ENCODE data around the gene NHSL1.

NHSL1 gene

DNA sequence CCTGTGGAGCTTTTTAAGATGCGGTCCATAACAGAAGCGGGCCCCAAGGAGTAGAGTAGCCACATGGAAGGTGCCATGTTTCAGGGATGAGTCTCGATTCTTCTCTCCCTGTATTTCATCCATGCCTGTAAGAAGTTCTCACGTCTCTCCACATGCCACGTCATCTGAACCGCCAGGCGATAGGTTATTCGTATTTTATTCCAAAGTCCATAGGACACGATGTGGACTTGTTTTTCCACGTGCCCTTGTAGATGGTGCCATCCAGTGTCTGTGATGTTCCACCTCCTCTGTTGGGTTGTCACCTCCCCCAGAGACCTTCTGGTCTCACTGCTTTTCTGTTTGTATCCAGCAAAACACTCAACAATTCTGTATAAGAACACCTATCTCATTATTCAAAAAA lies 77.7 kb downstream of the NHSL1 start:
- no peak for DNase-seq (ENCODE audit: low read depth)
- no peaks in the 10 kb centered on the region for H3K27me3 ChIP-seq (replicated peaks; ENCODE audit: control insufficient read depth, insufficient read depth, low read length)
- H3K4me1 ChIP-seq (ENCODE audit: control insufficient read depth, insufficient read depth, low read length): peaks cover 10% of the 10 kb centered on the region
- peaks cover 27% of the 10 kb centered on the region for H3K36me3 ChIP-seq (ENCODE audit: control insufficient read depth, insufficient read depth, low read length, severe bottlenecking)
- no peak overlapping the region for H3K9ac ChIP-seq (ENCODE audit: low read length)
- no peak overlapping the region for H3K4me3 ChIP-seq (ENCODE audit: low read length)
- no peaks in the 10 kb centered on the region for H3K9me3 ChIP-seq (ENCODE audit: control insufficient read depth, low read length)

DNA sequence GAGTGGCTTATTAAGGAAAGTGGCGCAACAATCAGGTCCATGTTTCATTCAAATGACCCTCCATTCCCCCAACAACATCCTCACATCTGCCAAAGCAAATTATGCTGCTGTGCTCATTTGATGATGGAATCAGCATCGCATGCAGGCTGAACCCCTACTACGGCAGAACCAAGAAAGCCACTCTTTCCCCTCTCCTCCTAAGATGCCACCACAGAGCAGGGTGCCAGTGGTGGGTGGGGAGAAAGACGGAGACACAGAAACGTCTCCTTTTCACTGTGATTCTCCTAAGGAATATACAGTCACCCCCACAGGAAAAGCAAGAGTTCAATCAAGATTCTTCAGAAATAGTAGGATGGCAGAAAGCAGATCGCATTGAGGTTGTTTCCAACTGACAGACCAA lies 78.2 kb downstream of the NHSL1 start:
- DNase-seq (ENCODE audit: low read depth): no peak
- H3K36me3 ChIP-seq (ENCODE audit: control insufficient read depth, insufficient read depth, low read length, severe bottlenecking): peaks cover 24% of the 10 kb centered on the region
- no peaks in the 10 kb centered on the region for H3K27me3 ChIP-seq (replicated peaks; ENCODE audit: control insufficient read depth, insufficient read depth, low read length)
- H3K4me3 ChIP-seq (ENCODE audit: low read length): no peak overlapping the region
- H3K4me1 ChIP-seq (ENCODE audit: control insufficient read depth, insufficient read depth, low read length): peaks cover 10% of the 10 kb centered on the region
- H3K9ac ChIP-seq (ENCODE audit: low read length): no peak overlapping the region
- no peaks in the 10 kb centered on the region for H3K9me3 ChIP-seq (ENCODE audit: control insufficient read depth, low read length)

DNA sequence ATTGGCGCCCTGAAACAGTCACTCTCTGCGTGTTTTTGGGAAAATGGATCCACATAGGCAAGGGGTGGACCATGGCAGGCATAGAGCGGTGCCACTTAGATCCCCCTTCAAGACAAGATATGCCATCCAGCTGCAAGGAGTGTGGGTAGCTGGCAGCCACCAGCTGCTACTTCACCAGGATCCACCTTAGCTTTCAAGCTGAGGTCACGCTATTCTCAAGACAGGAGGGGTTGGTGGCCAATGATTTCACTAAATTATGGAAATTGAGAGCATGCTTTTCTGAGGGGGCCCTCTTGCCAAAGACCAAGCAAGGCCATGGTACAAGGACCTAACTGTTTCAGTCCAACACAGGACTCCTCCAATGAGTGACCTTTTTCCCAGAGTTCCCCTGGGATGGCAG lies 78.9 kb downstream of the NHSL1 start:
- Histone ChIP-seq H3K27me3 (replicated peaks; ENCODE audit: control insufficient read depth, insufficient read depth, low read length) (no peaks in the 10 kb centered on the region), H3K9me3 (ENCODE audit: control insufficient read depth, low read length) (no peaks in the 10 kb centered on the region), H3K9ac (ENCODE audit: low read length) (no peak overlapping the region), H3K36me3 (ENCODE audit: control insufficient read depth, insufficient read depth, low read length, severe bottlenecking) (peaks cover 23% of the 10 kb centered on the region), H3K4me3 (ENCODE audit: low read length) (no peak overlapping the region), H3K4me1 (ENCODE audit: control insufficient read depth, insufficient read depth, low read length) (peaks cover 13% of the 10 kb centered on the region)
- DNase-seq (ENCODE audit: low read depth): no peak

DNA sequence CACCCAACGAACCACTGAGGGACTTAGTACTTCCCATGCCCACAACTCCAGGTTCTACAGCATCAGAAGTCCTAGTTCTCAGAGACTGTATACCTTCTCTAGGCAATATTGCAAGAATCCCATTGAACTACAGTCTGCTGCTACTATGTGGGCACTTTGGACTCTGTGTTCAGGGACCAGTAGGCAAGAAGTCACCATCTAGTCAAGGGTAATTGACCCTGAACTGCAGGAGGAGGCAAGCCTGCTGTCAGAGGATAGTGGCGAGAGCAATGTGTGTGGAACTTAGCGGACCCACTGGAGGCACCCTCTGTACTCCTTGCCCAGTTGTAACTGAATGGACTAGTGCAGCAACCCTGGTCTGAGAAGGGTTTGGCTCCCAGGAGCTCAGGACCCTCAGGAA lies 79.5 kb downstream of the NHSL1 start:
- H3K27me3 ChIP-seq (replicated peaks; ENCODE audit: control insufficient read depth, insufficient read depth, low read length): no peaks in the 10 kb centered on the region
- peaks cover 23% of the 10 kb centered on the region for H3K36me3 ChIP-seq (ENCODE audit: control insufficient read depth, insufficient read depth, low read length, severe bottlenecking)
- H3K4me3 ChIP-seq (ENCODE audit: low read length): no peak overlapping the region
- H3K9me3 ChIP-seq (ENCODE audit: control insufficient read depth, low read length): no peaks in the 10 kb centered on the region
- peaks cover 17% of the 10 kb centered on the region for H3K4me1 ChIP-seq (ENCODE audit: control insufficient read depth, insufficient read depth, low read length)
- DNase-seq (ENCODE audit: low read depth): no peak
- H3K9ac ChIP-seq (ENCODE audit: low read length): no peak overlapping the region

DNA sequence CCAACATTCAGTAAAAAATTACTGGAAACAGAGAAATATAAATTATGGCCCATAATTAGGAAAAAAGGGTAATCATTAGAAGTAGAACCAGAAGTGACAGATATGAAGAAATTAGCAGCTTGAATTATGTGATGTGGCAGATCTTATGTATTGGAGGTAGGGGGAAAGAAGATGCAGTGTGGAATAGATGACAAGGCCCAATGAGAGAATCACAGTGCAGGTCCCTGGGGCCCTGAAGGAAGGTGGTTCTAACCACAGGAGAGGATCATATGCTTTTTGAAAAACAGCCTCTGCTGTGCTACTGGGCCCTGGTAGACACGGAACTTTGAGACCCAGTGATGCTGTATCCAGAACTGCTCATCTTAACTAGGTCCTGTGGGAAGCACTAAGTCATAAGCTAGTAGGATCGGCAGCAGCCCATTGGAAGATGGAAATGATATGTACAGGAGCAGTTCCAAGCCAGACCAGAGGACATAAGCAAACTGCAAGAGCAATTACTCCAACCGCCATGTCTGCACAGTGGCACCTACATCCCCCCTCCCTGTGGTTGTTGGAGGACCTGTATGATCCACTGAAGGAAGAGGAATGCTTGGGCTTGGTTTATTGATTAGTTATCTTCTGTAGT lies 81.1 kb downstream of the NHSL1 start:
- Histone ChIP-seq H3K36me3 (ENCODE audit: control insufficient read depth, insufficient read depth, low read length, severe bottlenecking) (peaks cover 28% of the 10 kb centered on the region), H3K27me3 (replicated peaks; ENCODE audit: control insufficient read depth, insufficient read depth, low read length) (no peaks in the 10 kb centered on the region), H3K9me3 (ENCODE audit: control insufficient read depth, low read length) (no peaks in the 10 kb centered on the region), H3K9ac (ENCODE audit: low read length) (no peak overlapping the region), H3K4me3 (ENCODE audit: low read length) (no peak overlapping the region), H3K4me1 (ENCODE audit: control insufficient read depth, insufficient read depth, low read length) (peaks cover 16% of the 10 kb centered on the region)
- DNase-seq (ENCODE audit: low read depth): no peak

DNA sequence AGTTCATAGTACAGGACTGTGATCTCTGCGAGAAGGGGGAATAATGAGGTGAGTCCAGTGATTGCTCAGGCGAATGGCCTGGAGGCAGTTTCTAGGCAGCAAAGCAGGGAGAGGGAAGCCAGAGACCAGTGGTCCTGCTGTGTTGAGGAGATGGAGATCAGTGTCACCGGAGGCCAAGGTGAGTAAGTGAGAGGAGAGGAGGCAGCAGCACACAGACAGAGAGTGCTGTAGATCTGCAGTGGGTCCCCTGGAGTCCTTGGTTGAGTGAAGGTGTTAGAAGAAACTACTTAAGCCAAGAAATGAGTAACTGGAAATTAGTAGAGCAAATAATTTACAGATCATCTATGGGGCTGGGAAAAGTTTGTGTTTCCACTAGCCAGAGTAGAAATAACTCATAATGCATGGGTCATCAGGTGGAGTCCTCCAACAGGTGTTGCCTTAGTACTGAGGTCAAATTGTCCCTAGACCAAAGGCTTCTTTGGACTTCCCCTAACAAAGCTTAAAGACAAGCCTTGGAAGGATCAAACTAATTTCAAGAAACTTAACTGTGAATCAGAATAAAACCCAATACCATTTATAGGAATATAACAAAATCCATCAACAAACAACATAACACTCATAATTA lies 81.7 kb downstream of the NHSL1 start:
- Histone ChIP-seq H3K9me3 (ENCODE audit: control insufficient read depth, low read length) (no peaks in the 10 kb centered on the region), H3K9ac (ENCODE audit: low read length) (no peak overlapping the region), H3K4me3 (ENCODE audit: low read length) (no peak overlapping the region), H3K36me3 (ENCODE audit: control insufficient read depth, insufficient read depth, low read length, severe bottlenecking) (peaks cover 35% of the 10 kb centered on the region), H3K4me1 (ENCODE audit: control insufficient read depth, insufficient read depth, low read length) (peaks cover 10% of the 10 kb centered on the region), H3K27me3 (replicated peaks; ENCODE audit: control insufficient read depth, insufficient read depth, low read length) (no peaks in the 10 kb centered on the region)
- no peak for DNase-seq (ENCODE audit: low read depth)

DNA sequence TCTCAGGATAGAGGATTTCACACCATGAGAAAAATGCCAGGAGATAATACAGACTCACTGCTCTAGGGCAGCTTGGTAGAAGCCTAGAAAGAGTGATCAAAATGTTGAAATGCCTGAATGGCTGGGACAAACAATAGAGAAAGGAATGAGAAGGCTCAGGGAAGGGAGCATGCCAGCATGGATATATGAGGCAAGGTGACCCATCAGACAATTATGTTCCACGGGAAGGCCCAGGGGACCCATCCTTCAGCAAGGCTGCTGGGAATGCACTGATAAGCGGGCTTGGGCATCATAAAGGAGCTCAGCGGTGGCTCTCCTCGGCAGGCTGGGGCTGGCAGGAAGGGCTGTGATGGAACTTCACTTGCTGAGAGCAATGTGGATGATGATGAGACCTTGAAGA lies 83.1 kb downstream of the NHSL1 start:
- DNase-seq (ENCODE audit: low read depth): no peak
- H3K36me3 ChIP-seq (ENCODE audit: control insufficient read depth, insufficient read depth, low read length, severe bottlenecking): peaks cover 49% of the 10 kb centered on the region
- H3K9me3 ChIP-seq (ENCODE audit: control insufficient read depth, low read length): no peaks in the 10 kb centered on the region
- H3K4me1 ChIP-seq (ENCODE audit: control insufficient read depth, insufficient read depth, low read length): peaks cover 12% of the 10 kb centered on the region
- H3K4me3 ChIP-seq (ENCODE audit: low read length): no peak overlapping the region
- H3K9ac ChIP-seq (ENCODE audit: low read length): no peak overlapping the region
- no peaks in the 10 kb centered on the region for H3K27me3 ChIP-seq (replicated peaks; ENCODE audit: control insufficient read depth, insufficient read depth, low read length)

DNA sequence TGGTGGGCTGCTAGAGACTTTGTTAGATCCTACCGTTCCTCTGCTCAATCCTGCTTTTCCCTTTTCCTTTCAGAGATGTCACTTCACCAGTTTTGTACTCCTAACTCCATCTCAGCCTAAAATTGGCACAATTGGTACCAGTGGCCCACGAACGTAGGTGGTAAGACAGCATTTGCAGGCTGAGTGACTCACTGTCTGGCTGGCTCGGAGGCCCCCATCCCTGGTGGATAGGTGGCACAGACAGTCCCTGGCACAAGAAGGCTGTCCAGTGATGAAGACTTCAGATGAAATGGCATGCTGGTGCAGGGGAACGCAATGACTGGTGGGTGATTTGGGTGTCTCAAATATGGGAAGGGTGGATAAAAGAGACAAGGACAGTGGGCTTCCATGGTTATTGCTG lies 84.2 kb downstream of the NHSL1 start:
- Histone ChIP-seq H3K4me1 (ENCODE audit: control insufficient read depth, insufficient read depth, low read length) (peaks cover 23% of the 10 kb centered on the region), H3K9ac (ENCODE audit: low read length) (no peak overlapping the region), H3K9me3 (ENCODE audit: control insufficient read depth, low read length) (no peaks in the 10 kb centered on the region), H3K36me3 (ENCODE audit: control insufficient read depth, insufficient read depth, low read length, severe bottlenecking) (peaks cover 57% of the 10 kb centered on the region), H3K27me3 (replicated peaks; ENCODE audit: control insufficient read depth, insufficient read depth, low read length) (no peaks in the 10 kb centered on the region), H3K4me3 (ENCODE audit: low read length) (no peak overlapping the region)
- DNase-seq (ENCODE audit: low read depth): no peak

DNA sequence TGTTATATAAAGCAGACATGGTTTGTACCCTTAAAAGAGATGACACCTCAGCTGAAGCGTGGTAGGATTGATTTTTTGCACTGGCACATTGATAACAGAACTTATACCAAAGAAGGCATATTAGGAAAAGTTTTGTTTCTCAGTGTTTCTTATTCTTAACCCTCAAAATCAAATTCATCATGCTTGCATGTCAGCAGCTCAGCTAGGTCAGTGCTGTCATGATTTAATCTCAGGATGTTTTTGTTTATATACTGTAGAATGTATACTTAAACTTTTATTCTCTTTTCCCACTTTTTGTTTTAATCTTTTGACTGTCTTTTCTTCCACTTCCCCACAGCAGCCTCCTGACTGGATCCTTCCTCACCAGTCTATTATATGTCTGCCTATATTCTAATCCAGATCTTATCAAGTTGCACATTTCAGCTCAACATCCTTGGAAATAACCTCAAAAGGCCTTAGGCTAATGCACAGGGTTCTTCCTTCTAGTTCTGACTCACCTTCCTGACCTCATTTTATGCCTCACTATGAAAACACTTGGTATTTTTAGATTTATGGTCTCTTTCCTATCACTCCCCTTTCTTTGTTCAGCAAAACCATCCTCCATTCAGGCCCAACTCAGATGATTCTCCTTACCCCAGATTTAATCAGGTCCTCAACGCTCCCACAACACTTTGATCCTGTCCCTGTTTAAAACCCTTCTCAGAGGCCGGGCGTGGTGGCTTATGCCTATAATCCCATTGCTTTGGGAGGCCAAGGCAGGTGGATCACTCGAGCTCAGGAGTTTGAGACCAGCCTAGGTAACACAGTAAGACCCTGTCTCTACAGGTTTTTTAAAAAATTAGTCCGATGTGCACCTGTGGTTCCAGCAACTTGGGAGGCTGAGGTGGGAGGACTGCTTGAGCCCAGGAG lies 88.1 kb downstream of the NHSL1 start:
- no peak overlapping the region for H3K4me3 ChIP-seq (ENCODE audit: low read length)
- peaks cover 74% of the 10 kb centered on the region for H3K36me3 ChIP-seq (ENCODE audit: control insufficient read depth, insufficient read depth, low read length, severe bottlenecking)
- peaks cover 58% of the 10 kb centered on the region for H3K4me1 ChIP-seq (ENCODE audit: control insufficient read depth, insufficient read depth, low read length)
- H3K9me3 ChIP-seq (ENCODE audit: control insufficient read depth, low read length): no peaks in the 10 kb centered on the region
- DNase-seq (ENCODE audit: low read depth): peak; percentile 41
- H3K9ac ChIP-seq (ENCODE audit: low read length): peak overlapping the region; percentile 13
- H3K27me3 ChIP-seq (replicated peaks; ENCODE audit: control insufficient read depth, insufficient read depth, low read length): no peaks in the 10 kb centered on the region

DNA sequence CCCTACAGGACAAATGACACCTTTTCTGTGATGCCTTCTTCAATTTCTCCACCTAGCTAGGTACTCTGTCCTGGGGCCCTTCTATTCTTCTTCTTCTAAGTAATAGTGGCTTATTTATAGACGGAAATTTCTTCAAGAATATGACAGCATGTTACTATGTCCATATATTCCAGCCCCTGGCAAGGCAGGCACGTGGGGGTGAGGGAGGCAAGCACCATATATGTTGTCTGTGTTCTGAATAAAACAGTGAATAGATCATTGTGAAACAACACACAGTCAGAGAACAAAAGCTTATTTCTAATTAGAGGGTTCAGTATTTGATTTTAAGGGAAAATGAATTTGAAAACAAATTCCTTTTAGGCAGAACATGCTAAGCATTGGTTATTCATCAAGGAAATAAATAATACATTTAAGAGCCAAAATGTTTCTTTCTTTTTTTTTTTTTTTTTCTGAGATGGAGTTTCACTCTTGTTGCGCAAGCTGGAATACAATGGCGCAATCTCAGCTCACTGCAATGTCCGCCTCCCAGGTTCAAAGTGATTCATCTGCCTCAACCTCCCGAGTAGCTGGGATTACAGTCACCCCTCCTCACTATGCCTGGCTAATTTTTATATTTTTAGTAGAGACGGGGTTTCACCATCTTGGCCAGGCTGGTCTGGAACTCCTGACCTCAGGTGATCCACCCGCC lies 89.1 kb downstream of the NHSL1 start:
- H3K36me3 ChIP-seq (ENCODE audit: control insufficient read depth, insufficient read depth, low read length, severe bottlenecking): peaks cover 81% of the 10 kb centered on the region
- DNase-seq (ENCODE audit: low read depth): peak; percentile 74

DNA sequence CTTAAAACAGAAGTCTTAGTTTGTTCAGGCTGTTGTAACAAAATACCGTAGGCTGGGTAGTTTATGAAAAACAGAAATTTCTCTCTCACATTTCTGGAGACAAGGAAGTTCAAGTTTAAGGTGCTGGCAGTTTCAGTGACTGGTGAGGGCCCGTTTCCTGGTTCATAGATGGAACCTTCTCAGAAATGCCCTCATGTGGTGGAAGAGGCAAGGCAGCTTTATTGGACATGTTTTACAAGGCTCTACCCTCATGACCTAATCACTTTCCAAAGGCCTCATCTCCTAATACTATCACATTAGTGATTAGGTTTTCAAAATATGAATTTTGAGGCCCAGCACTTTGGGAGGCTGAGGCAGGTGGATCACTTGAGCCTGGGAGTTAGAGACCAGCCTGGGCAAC lies 92.9 kb downstream of the NHSL1 start:
- Histone ChIP-seq H3K36me3 (ENCODE audit: control insufficient read depth, insufficient read depth, low read length, severe bottlenecking) (peaks cover 50% of the 10 kb centered on the region), H3K27me3 (replicated peaks; ENCODE audit: control insufficient read depth, insufficient read depth, low read length) (no peaks in the 10 kb centered on the region), H3K9ac (ENCODE audit: low read length) (peak overlapping the region; percentile 96), H3K4me1 (ENCODE audit: control insufficient read depth, insufficient read depth, low read length) (peaks cover 55% of the 10 kb centered on the region), H3K4me3 (ENCODE audit: low read length) (peak overlapping the region; percentile 94), H3K9me3 (ENCODE audit: control insufficient read depth, low read length) (no peaks in the 10 kb centered on the region)
- DNase-seq (ENCODE audit: low read depth): no peak

More for the DNA sequence above, 89.1 kb downstream of the NHSL1 start:
- peaks cover 56% of the 10 kb centered on the region for H3K4me1 ChIP-seq (ENCODE audit: control insufficient read depth, insufficient read depth, low read length)
- peak overlapping the region; percentile 38 for H3K9ac ChIP-seq (ENCODE audit: low read length)
- no peak overlapping the region for H3K4me3 ChIP-seq (ENCODE audit: low read length)
- H3K27me3 ChIP-seq (replicated peaks; ENCODE audit: control insufficient read depth, insufficient read depth, low read length): no peaks in the 10 kb centered on the region
- H3K9me3 ChIP-seq (ENCODE audit: control insufficient read depth, low read length): no peaks in the 10 kb centered on the region

All from adipocyte (in vitro differentiated cells).